Peyer's patch (tissue), 4 donors: ENCODE results near the gene TUFM.

ENCODE experiments used
- CTCF ChIP-seq, 6 experiments: fragments of 450-650 bp in 4 of 6; fragments of 200-600 bp in 2 of 6; sonication (generic) in 1 of 6; IDR thresholded peaks; one replicate each; pipeline ENCODE4 v1.5.1; 2017 to 2019; ENCODE audit warnings: antibody characterized with exemption in 6 of 6, mild to moderate bottlenecking in 3 of 6, moderate library complexity in 1 of 6
- POLR2A ChIP-seq, 2 donors: fragments of 450-650 bp; IDR thresholded peaks; one replicate each; pipeline ENCODE4 v1.5.1; 2017; ENCODE audit warnings: antibody characterized with exemption in 2 of 2, mild to moderate bottlenecking in 2 of 2, moderate library complexity in 2 of 2

GRCh38 chr16:28865001-28865688 is 19.0 kb upstream of the TUFM start:
- TF ChIP-seq POLR2A (IDR thresholded peaks at IDR 0.05) (no peak), CTCF (IDR thresholded peaks at IDR 0.05) (no peak)
